Heart left ventricle (tissue), 16 donors: Measurements from ENCODE around the gene PSKH1. TPM values are rescaled to one million over a fixed set of nuclear protein-coding genes. Genes with fewer than 3 reads are reported as not detected.

Experiments
- ATAC-seq, 4 donors: fragments of 200-7000 bp; cut with Tn5 transposase; one replicate each; pipeline ENCODE4 v1.9.1; 2020 to 2022; ENCODE audit warnings: moderate library complexity in 4 of 4, mild to moderate bottlenecking in 3 of 4, moderate number of reproducible peaks in 1 of 4
- DNase-seq, 5 donors: peaks; one replicate each; pipeline ENCODE4 v3.0.0-alpha.2; 2020
- H3K27ac ChIP-seq, 12 donors: fragments of 200-600 bp; sonication (generic) in 4 of 12; one replicate each; pipeline versions ENCODE4 v1.5.0 to v1.8.0; 2016 to 2022; ENCODE audit warnings: mild to moderate bottlenecking in 2 of 12
- H3K27me3 ChIP-seq, 9 donors: fragments of 200-600 bp; sonication (generic) in 2 of 9; one replicate each; pipeline versions ENCODE4 v1.5.1 to v1.8.0; 2016 to 2022; ENCODE audit warnings: mild to moderate bottlenecking in 3 of 9
- H3K36me3 ChIP-seq, 9 donors: fragments of 200-600 bp; sonication (generic) in 2 of 9; one replicate each; pipeline versions ENCODE4 v1.5.0 to v1.8.0; 2018 to 2022; ENCODE audit warnings: mild to moderate bottlenecking in 2 of 9
- H3K4me1 ChIP-seq, 12 donors: fragments of 200-600 bp; sonication (generic) in 4 of 12; one replicate each; pipeline versions ENCODE4 v1.5.0 to v1.8.0; 2016 to 2022; ENCODE audit warnings: mild to moderate bottlenecking in 3 of 12
- H3K4me3 ChIP-seq, 12 donors: fragments of 200-600 bp; sonication (generic) in 4 of 12; one replicate each; pipeline versions ENCODE4 v1.5.0 to v1.8.0; 2017 to 2022; ENCODE audit warnings: mild to moderate bottlenecking in 9 of 12, moderate library complexity in 4 of 12
- H3K9me3 ChIP-seq, 12 donors: fragments of 200-600 bp; sonication (generic) in 4 of 12; one replicate each; pipeline versions ENCODE4 v1.5.0 to v1.8.0; 2016 to 2022; ENCODE audit warnings: mild to moderate bottlenecking in 1 of 12
- CTCF ChIP-seq, 12 donors: fragments of 200-600 bp; sonication (generic) in 4 of 12; IDR thresholded peaks; one replicate each; pipeline versions ENCODE4 v1.5.0 to v1.8.0; 2018 to 2022; ENCODE audit warnings: antibody characterized with exemption in 12 of 12, mild to moderate bottlenecking in 5 of 12
- POLR2A ChIP-seq, 2 donors: fragments of 450-650 bp; IDR thresholded peaks; one replicate each; pipeline ENCODE4 v1.6.1; 2017; ENCODE audit warnings: antibody characterized with exemption in 2 of 2, mild to moderate bottlenecking in 2 of 2, moderate library complexity in 2 of 2
- WGBS, 4 donors: extraction: QIAGEN DNeasy Blood & Tissue Kit in 2 of 4; methylation state at CpG; one replicate each; pipeline versions ENCODE4 v1.1.5 to v1.1.7; 2013 to 2018; 5-methylcytosine and 5-hydroxymethylcytosine counted together
- intact Hi-C, 10 donors: fragments of 100-400 bp; cut with DNase I; formaldehyde crosslinking; loops; one replicate each; pipeline versions ENCODE4 v1.11.1 to v1.14.2; 2022
- polyA plus RNA-seq, 2 donors: library from polyadenylated mRNA; stranded (reverse); fragments of 200-250 nt; gene quantifications; one replicate each; pipeline ENCODE4 v1.2.3, GENCODE V29; 2013
- total RNA-seq, 9 donors: library from RNA; depleted of rRNA in 2 of 9; stranded (reverse); fragments of >200 nt in 2 of 9; fragmentation: NEBNext Ultra II Directional in 3 of 9; extraction: Animal tissue kit (Norgen Biotek cat#: 25700) in 3 of 9; gene quantifications; one replicate each; pipeline versions ENCODE4 v1.1.0 to v1.2.4, GENCODE V29; 2016 to 2023
- donor health status: ischemic (EF 13 %, LVEDD 7.1; RV severe dilation, severe dysfunction).
- donor health status: healthy with polysubstance abuse.
- donor health status: DM: no; HTN: yes; CAD: no.
- donor health status: DM: no; HTN: no; CAD: no.
- donor health status: ischemic (EF 25% LVEDD 6.9; RV normal size, moderate dysfunction).
- donor health status: ischemic (EF 25% LVEDD 5.7; RV mildly dilated, moderate dysfunction).
- donor health status: healthy.
- donor health status: DM: yes; HTN: yes; CAD: no.
- donor health status: ischemic (EF 35%, LVEDD 5.7; RV mildly dilated, moderate dysfunction).
- donor health status: nonischemic (EF 11% LVEDD 7.7; RV severe dilation, severe dysfunction).
- donor health status: DM: yes; HTN: yes; CAD: no.
- donor health status: PGD.
- donor health status: ischemic (EF 29% LVEDD 5.4; RV normal size, mild dysfunction).
- donor health status: nonischemic (EF 23%, LVEDD 6.1; RV moderate dilation, normal function).

PSKH1 gene
- total and polyA plus RNA-seq, 11 donors: 16.3 to 36.9 (median 21.6) TPM

DNA sequence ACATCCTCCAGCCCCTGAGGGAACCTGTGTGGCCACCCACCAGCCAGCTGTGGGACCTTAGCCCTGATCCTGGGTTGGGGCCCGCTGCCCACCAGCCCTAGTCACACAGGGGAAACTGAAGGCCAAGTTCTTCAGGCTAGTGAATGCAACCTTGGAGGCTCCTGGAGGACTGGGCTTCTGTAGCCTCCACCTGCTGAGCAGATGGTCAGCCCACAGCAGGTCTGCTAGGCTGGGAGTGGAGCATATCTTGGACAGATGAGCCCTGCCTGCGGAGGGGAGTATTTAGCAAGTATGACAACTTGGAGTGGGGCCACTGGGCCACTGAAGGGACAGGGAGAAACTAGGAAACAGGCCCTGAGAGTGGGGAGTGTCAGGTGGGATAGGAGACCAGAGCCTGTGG, 83.2 kb downstream of the PSKH1 start:
- intact Hi-C loops: no loop called here
- TF ChIP-seq CTCF (IDR thresholded peaks at IDR 0.05): no peak
- TF ChIP-seq POLR2A (IDR thresholded peaks at IDR 0.05): no peak
- no peaks in the 10 kb centered on the region for H3K27me3 ChIP-seq
- H3K9me3 ChIP-seq: no peaks in the 10 kb centered on the region
- H3K36me3 ChIP-seq: no peaks in the 10 kb centered on the region
- H3K4me3 ChIP-seq: no peak overlapping the region
- DNase-seq (no peak), ATAC-seq (no peak)
- no peaks in the 10 kb centered on the region for H3K4me1 ChIP-seq
- WGBS, 4 donors: 93 to 96% (median 95%) methylated on average over 2 of the region's 2 CpGs
- no peak overlapping the region for H3K27ac ChIP-seq

- WGBS, 4 donors: 63 to 77% (median 72%) methylated on average over 5 of the region's 5 CpGs
- DNase-seq: no peak
- intact Hi-C loops: no loop called here
- no peaks in the 10 kb centered on the region for H3K9me3 ChIP-seq
- no peak overlapping the region for H3K4me3 ChIP-seq
- no peak overlapping the region for H3K27ac ChIP-seq
- no peaks in the 10 kb centered on the region for H3K4me1 ChIP-seq
- H3K36me3 ChIP-seq: no peaks in the 10 kb centered on the region
- TF ChIP-seq POLR2A (IDR thresholded peaks at IDR 0.05) (no peak), CTCF (IDR thresholded peaks at IDR 0.05) (no peak)
- no peak for ATAC-seq
- H3K27me3 ChIP-seq: no peaks in the 10 kb centered on the region
Observed at GRCh38 chr16:67977005-67977404, 84.0 kb downstream of the PSKH1 start.

DNA sequence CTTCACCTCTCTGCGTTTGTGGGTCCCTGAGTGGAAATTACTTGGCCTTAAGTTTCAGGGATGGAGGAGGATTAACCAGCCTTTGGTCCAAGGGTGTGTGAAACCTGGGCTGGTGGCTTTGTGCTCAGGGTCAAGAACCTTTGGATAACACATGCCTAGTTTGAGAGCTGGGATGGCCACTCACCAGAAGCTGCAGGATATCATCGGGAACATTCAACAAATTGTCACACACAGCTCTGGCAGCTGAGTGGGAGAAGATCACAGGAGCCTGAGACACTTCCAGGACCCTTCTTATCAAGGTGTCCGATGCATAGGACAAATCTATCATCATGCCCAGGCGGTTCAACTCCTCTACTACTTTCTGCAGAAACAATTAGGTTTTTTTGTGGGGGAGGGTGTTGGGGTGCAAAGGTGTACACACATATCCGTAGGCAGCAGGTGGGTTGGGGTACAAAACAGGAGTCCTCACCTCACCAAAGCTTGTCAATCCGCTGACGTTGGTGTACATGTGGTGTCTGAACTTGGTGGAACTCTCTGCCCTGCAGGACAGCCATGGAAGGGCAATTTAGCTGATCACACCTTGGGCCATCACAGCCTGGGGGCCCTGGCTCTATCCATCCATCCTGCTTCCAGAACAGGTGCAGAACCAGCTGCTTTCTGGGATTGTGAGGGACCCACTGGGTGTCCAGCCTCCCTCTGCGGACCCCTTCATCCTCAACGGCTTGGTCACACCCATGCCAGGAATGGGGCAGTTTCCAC, 84.6 kb downstream of the PSKH1 start:
- 69 to 78% (median 73%) methylated on average over 7 to 9 of the region's 9 CpGs for WGBS, 4 donors
- DNase-seq: no peak
- Histone ChIP-seq H3K9me3 (no peaks in the 10 kb centered on the region), H3K4me3 (no peak overlapping the region), H3K36me3 (no peaks in the 10 kb centered on the region), H3K27ac (no peak overlapping the region), H3K27me3 (no peaks in the 10 kb centered on the region), H3K4me1 (no peaks in the 10 kb centered on the region)
- intact Hi-C loops: no loop called here
- TF ChIP-seq CTCF (IDR thresholded peaks at IDR 0.05) (no peak), POLR2A (IDR thresholded peaks at IDR 0.05) (no peak)
- no peak for ATAC-seq

Other genes with a start within 250 kb of the PSKH1 start
- gene CARMIL2, start 248.1 kb upstream of the PSKH1 start, total RNA-seq: 1 to 10 TPM in 3 of 9 donors, under 1 TPM in 4, not detected in 2; 0.27 to 1.7 (median 0.60) TPM
- under 1 TPM; 0.21 to 0.30 TPM for gene CARMIL2, start 248.1 kb upstream of the PSKH1 start, polyA plus RNA-seq
- gene ACD, start 233.0 kb upstream of the PSKH1 start, total RNA-seq: 10 to 100 TPM in 4 of 9 donors, 1 to 10 TPM in 5; 6.2 to 19.9 (median 9.5) TPM
- gene ACD, start 233.0 kb upstream of the PSKH1 start, polyA plus RNA-seq: 10 to 100 TPM in 1 of 2 donors, 1 to 10 TPM in 1; 7.8 to 15.6 TPM
- 1 to 10 TPM; 1.7 to 5.6 (median 2.9) TPM for gene PARD6A, start 232.3 kb upstream of the PSKH1 start, total RNA-seq
- 1 to 10 TPM; 2.7 to 7.0 TPM for gene PARD6A, start 232.3 kb upstream of the PSKH1 start, polyA plus RNA-seq
- gene ENKD1, start 226.5 kb upstream of the PSKH1 start, total RNA-seq: 10 to 100 TPM in 4 of 9 donors, 1 to 10 TPM in 5; 7.6 to 15.6 (median 8.6) TPM
- 10 to 100 TPM; 11.8 to 26.9 TPM for gene ENKD1, start 226.5 kb upstream of the PSKH1 start, polyA plus RNA-seq
- gene C16orf86, start 226.4 kb upstream of the PSKH1 start, total RNA-seq: 10 to 100 TPM in 1 of 9 donors, 1 to 10 TPM in 8; 3.5 to 11.6 (median 4.3) TPM
- 1 to 10 TPM; 2.1 to 4.4 TPM for gene C16orf86, start 226.4 kb upstream of the PSKH1 start, polyA plus RNA-seq
- gene GFOD2, start 173.9 kb upstream of the PSKH1 start, total RNA-seq: 10 to 100 TPM in 3 of 9 donors, 1 to 10 TPM in 6; 6.5 to 11.7 (median 9.8) TPM
- 10 to 100 TPM in 1 of 2 donors, 1 to 10 TPM in 1; 8.2 to 15.4 TPM for gene GFOD2, start 173.9 kb upstream of the PSKH1 start, polyA plus RNA-seq
- gene RANBP10, start 86.7 kb upstream of the PSKH1 start, total RNA-seq: 10 to 100 TPM in 6 of 9 donors, 1 to 10 TPM in 3; 7.1 to 19.7 (median 12.3) TPM
- 10 to 100 TPM in 1 of 2 donors, 1 to 10 TPM in 1; 5.6 to 11.2 TPM for gene RANBP10, start 86.7 kb upstream of the PSKH1 start, polyA plus RNA-seq
- gene TSNAXIP1, start 86.4 kb upstream of the PSKH1 start, total RNA-seq: under 1 TPM in 8 of 9 donors, not detected in 1; 0.16 to 0.93 (median 0.46) TPM
- gene TSNAXIP1, start 86.4 kb upstream of the PSKH1 start, polyA plus RNA-seq: under 1 TPM; 0.67 to 0.76 TPM
- gene THAP11, start 50.9 kb upstream of the PSKH1 start, total RNA-seq: 10 to 100 TPM; 24.9 to 87.5 (median 31.4) TPM
- gene THAP11, start 50.9 kb upstream of the PSKH1 start, polyA plus RNA-seq: 10 to 100 TPM; 10.6 to 26.3 TPM
- 100 to 1,000 TPM in 2 of 9 donors, 10 to 100 TPM in 7; 66.5 to 145 (median 90.9) TPM for gene NUTF2, start 46.3 kb upstream of the PSKH1 start, total RNA-seq
- 100 to 1,000 TPM; 179 to 191 TPM for gene NUTF2, start 46.3 kb upstream of the PSKH1 start, polyA plus RNA-seq
- 10 to 100 TPM; 14.4 to 31.2 (median 20.1) TPM for gene CENPT, start 45.6 kb upstream of the PSKH1 start, total RNA-seq
- gene CENPT, start 45.6 kb upstream of the PSKH1 start, polyA plus RNA-seq: 10 to 100 TPM; 25.7 to 28.0 TPM
- gene EDC4, start 20.2 kb upstream of the PSKH1 start, total RNA-seq: 10 to 100 TPM; 26.2 to 42.5 (median 32.5) TPM
- gene EDC4, start 20.2 kb upstream of the PSKH1 start, polyA plus RNA-seq: 10 to 100 TPM; 27.8 to 31.1 TPM
- 1 to 10 TPM in 4 of 9 donors, under 1 TPM in 2, not detected in 3; 0.78 to 5.8 (median 1.7) TPM for gene NRN1L, start 8.4 kb upstream of the PSKH1 start, total RNA-seq
- gene NRN1L, start 8.4 kb upstream of the PSKH1 start, polyA plus RNA-seq: 1 to 10 TPM; 1.7 to 1.8 TPM
- gene CTRL, start 38.6 kb downstream of the PSKH1 start, total RNA-seq: 1 to 10 TPM in 3 of 9 donors, under 1 TPM in 5, not detected in 1; 0.23 to 2.1 (median 0.74) TPM
- gene CTRL, start 38.6 kb downstream of the PSKH1 start, polyA plus RNA-seq: under 1 TPM; 0.61 to 0.90 TPM
- gene PSMB10, start 43.6 kb downstream of the PSKH1 start, total RNA-seq: 100 to 1,000 TPM in 1 of 9 donors, 10 to 100 TPM in 8; 39.4 to 182 (median 60.5) TPM
- gene PSMB10, start 43.6 kb downstream of the PSKH1 start, polyA plus RNA-seq: 100 to 1,000 TPM in 1 of 2 donors, 10 to 100 TPM in 1; 56.9 to 118 TPM
- 10 to 100 TPM in 7 of 9 donors, 1 to 10 TPM in 2; 9.7 to 24.1 (median 18.2) TPM for gene LCAT, start 50.9 kb downstream of the PSKH1 start, total RNA-seq
- 10 to 100 TPM; 10.9 to 31.7 TPM for gene LCAT, start 50.9 kb downstream of the PSKH1 start, polyA plus RNA-seq
- 10 to 100 TPM; 64.6 to 92.2 (median 86.8) TPM for gene SLC12A4, start 75.4 kb downstream of the PSKH1 start, total RNA-seq
- gene SLC12A4, start 75.4 kb downstream of the PSKH1 start, polyA plus RNA-seq: 10 to 100 TPM; 65.3 to 81.5 TPM
- gene DPEP3, start 87.2 kb downstream of the PSKH1 start, total RNA-seq: under 1 TPM in 2 of 9 donors, not detected in 7; 0.13 to 0.16 TPM
- not detected for gene DPEP3, start 87.2 kb downstream of the PSKH1 start, polyA plus RNA-seq
- 1 to 10 TPM in 5 of 9 donors, under 1 TPM in 4; 0.42 to 9.8 (median 1.2) TPM for gene DPEP2, start 106.2 kb downstream of the PSKH1 start, total RNA-seq
- 1 to 10 TPM; 1.1 to 1.2 TPM for gene DPEP2, start 106.2 kb downstream of the PSKH1 start, polyA plus RNA-seq
- not detected for gene DPEP2NB, start 122.7 kb downstream of the PSKH1 start, total RNA-seq
- gene DPEP2NB, start 122.7 kb downstream of the PSKH1 start, polyA plus RNA-seq: not detected
- 10 to 100 TPM in 2 of 9 donors, 1 to 10 TPM in 7; 4.4 to 11.9 (median 8.8) TPM for gene DDX28, start 130.0 kb downstream of the PSKH1 start, total RNA-seq
- gene DDX28, start 130.0 kb downstream of the PSKH1 start, polyA plus RNA-seq: 10 to 100 TPM in 1 of 2 donors, 1 to 10 TPM in 1; 8.3 to 10.7 TPM
- 10 to 100 TPM in 1 of 9 donors, 1 to 10 TPM in 8; 3.8 to 11.5 (median 7.2) TPM for gene DUS2, start 130.0 kb downstream of the PSKH1 start, total RNA-seq
- gene DUS2, start 130.0 kb downstream of the PSKH1 start, polyA plus RNA-seq: 10 to 100 TPM in 1 of 2 donors, 1 to 10 TPM in 1; 4.5 to 10.4 TPM
- 10 to 100 TPM; 20.6 to 35.1 (median 28.8) TPM for gene NFATC3, start 192.1 kb downstream of the PSKH1 start, total RNA-seq
- 10 to 100 TPM in 1 of 2 donors, 1 to 10 TPM in 1; 5.9 to 12.1 TPM for gene NFATC3, start 192.1 kb downstream of the PSKH1 start, polyA plus RNA-seq